Islet precursor cell (in vitro differentiated cells): ENCODE data around the gene SMG6.
"Not testable (repeated sequence)": the region's sequence is repeated elsewhere in the genome, so short reads cannot be mapped to it uniquely, and the experiment has no call there.

Experiments
- DNase-seq: peaks from one replicate; pipeline ENCODE4 v3.0.0-alpha.2; 2018

Gene SMG6

DNA sequence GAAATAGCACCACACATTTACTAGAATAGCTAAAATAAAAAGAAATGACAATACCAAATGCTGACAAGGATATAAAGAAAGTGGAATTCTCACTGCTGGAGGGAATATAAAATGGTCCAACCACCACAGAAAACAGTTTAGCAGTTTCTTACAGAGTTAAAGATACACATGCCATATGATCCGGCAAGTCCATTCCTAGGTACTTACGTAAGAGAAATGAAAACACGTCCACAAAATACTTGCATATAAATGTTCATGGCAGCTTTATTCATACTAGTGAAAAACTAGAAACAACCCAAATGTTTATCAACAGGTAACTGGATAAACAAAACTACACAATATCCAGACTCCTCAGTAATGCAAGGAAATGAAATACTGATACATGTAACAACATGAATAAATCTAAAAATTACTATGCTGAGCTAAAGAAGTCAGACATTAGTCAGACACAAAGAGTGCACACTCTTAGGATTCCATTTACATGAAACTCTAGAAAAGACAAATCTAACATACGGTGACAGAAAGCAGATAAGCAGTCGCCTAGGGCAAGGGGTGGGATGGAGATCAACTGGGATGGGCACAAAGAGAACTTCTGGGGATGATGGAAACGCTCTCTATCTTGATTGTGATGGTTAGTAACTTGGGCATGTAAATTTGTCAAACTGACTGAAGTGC, 76.4 kb downstream of the SMG6 start:
- DNase-seq = no peak

- no peak for DNase-seq
Observed at GRCh38 chr17:2223617-2223927, 80.0 kb downstream of the SMG6 start.

- no peak for DNase-seq
Observed at GRCh38 chr17:2222901-2223616, 80.5 kb downstream of the SMG6 start.

DNA sequence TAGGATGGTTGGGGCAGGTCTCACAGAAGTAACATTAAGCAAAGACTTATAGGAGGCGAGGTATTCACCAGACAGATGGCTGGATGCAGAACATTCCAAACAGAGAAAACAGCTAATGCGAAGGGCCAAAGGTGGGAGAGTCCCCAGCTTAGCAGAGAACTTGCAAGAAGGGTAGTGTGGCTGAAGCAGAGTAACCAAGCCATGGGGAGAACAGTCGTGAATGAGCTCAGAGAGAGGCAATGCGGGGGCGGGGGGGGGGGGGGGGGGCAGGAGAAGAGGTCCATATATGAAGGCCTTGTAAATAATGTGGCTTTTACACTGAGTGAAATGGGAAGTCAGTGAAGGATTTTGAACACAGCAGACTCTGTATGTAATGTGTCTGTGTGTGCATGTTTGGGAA, 81.3 kb downstream of the SMG6 start:
- DNase-seq = no peak

DNA sequence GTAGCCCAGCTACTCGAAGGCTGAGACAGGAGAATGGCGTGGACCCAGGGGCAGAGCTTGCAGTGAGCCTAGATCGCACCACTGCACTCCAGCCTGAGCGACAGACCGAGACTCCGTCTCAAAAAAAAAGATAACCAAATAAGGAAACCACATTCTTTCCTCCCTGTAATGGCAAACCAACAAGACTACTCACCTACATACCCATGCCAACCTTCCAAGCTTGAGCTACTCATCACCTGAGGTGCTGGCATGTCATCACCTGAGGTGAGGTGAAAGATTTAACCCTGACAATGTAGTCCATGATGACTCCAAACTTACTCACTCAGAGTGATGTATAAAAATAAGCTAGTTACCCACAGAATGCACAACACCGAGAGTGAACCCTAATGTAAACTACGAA, 85.2 kb downstream of the SMG6 start:
- DNase-seq = no peak

- DNase-seq = peak; percentile 77
Observed at GRCh38 chr17:2215616-2216364, 87.8 kb downstream of the SMG6 start.

- peak; percentile 73 for DNase-seq
Observed at GRCh38 chr17:2214929-2215615, 88.5 kb downstream of the SMG6 start.

- DNase-seq = peak; percentile 87
Observed at GRCh38 chr17:2214047-2214928, 89.3 kb downstream of the SMG6 start.

DNA sequence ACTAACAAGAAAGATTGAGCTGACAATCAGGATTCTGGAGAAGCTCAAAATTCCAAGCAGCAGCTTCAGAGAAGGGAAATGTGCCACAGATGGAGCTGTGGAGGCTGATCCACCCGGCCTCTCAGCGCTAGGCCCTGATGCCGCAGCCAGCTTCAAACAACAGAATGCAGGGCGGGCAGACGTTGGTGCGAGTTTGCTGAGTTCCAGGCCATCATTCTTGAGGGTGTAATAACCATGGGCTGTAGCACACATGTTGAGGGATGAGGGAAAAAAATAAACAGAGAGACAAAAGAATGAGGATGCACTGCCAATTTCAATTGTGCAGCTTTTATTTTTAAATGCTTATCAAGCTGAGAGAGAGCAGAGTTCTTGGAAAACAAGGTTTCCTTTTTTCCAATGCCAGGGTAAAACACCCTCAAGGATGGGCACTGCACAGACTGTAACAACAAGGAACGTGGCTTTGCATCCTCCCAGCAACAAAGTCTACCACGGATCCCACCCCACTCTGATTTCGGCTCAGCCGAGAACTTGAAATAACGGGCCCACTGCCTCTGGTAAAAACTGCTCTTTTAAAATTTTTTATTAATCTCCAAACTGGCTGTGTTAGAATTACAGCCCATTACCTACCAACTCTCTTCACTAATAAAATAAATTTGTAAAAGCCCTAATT, 90.2 kb downstream of the SMG6 start:
- no peak for DNase-seq

GRCh38 chr17:2212400-2212981, 91.1 kb downstream of the SMG6 start:
- DNase-seq = no peak

DNA sequence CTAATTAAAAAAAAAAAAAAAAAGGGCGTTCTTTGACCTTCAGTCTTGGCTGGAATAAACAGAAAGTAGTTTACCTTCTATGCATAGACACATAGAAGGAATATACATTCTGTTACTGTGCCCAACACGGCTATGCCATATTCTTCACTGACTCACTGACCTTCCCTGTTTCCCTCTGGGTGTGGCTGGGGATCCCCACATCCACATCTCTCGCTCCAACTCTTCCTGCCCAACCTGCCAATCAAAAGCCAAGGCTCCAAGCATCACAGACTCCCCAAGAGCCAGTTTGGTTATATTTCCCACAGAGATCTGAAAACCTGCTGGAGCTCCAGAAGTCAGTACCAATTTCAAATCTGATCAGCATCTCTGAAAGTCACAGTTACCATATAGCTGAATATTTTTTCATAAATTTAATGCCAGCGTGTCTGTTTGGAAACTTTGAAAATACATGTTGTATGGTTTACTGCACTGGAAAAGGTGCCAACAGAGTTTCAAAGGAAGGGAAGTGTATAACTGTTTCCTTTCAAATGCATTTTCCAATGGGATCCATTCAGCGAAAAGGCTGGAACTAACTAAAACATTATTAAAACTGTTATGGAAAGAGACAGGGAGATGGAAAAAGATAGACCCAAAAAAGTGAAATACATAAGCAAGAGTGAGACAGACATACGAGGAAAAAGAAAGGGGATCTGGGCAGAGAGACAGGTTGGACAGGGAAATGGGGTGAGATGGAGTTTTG, 91.8 kb downstream of the SMG6 start:
- DNase-seq = no peak

DNA sequence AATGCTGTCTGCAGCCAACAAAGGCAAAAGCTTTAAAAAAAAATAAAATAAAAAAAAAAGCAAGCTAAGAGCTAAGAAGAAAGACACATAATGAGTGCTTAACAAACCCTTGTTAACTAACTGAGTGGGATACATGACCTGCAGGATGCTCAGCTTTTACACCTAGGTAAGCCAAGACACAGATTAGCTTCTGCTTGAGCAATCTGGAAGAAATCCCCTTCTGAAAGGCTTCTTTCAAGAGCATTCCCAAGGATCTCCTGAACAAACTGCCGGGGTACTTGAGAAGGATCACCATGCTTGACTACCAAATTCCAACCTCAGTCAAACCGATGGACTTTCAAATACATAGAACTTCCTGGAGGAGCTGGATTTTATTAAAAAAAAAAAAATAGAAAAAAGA, 92.9 kb downstream of the SMG6 start:
- DNase-seq = no peak

DNA sequence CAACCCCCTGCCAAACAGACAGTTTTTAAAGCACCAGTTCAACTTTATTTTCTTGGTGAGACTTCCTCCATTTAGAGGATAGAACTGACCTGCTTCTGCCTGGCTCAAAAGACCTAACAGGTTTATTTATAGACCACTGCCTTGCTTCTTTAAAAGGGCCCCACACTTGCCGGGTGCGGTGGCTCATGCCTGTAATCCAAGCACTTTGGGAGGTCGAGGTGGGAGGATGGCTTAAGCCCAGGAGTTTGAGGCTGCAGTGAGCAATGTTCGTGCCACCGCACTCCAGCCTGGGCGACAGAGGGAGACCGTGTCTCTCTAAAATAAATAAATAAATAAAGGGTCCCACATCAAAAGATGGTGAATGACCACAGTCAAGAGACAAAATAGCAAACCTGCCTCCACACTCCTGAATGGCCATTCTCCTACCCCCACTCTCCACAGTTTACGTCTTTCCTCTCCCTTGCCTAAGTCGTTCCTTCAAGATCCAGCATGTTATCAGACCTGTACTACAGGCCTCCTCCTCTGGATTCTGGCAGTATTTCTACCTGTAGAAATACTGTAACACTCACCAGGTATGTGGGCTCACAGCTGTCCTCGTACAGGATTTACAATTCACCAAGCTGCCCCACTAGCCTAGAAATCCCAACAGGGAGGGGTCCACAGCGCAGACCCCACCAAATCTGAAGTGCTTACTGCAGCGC, 95.6 kb downstream of the SMG6 start:
- no peak for DNase-seq

- DNase-seq = no peak
Observed at GRCh38 chr17:2204393-2204792, 99.2 kb downstream of the SMG6 start.

- no peak for DNase-seq
Observed at GRCh38 chr17:2203818-2204217, 99.8 kb downstream of the SMG6 start.

- no peak for DNase-seq
Observed at GRCh38 chr17:2202996-2203575, 100.5 kb downstream of the SMG6 start.

- no peak for DNase-seq
Observed at GRCh38 chr17:2202302-2202995, 101.1 kb downstream of the SMG6 start.

DNA sequence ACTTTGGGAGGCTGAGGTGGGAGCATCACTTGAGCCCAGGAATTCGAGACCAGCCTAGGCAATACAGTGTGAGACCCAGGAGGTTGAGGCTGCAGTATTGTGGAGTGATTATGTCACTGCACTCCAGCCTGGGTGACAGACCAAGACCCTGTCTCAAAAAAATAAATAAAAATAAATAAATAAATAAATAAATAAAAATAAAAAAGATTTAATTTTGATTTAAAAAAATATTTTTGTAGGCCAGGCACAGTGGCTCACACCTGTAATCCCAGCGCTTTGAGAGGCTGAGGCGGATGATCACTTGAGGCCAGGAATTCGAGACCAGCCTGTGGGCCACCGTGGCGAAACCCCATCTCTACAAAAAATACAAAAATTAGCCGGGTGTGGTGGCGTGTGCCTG, 104.2 kb downstream of the SMG6 start:
- not testable (repeated sequence) for DNase-seq

GRCh38 chr17:2198927-2199326, 104.7 kb downstream of the SMG6 start:
- DNase-seq = no peak
